ENCODE data around the gene EP400.

DNA sequence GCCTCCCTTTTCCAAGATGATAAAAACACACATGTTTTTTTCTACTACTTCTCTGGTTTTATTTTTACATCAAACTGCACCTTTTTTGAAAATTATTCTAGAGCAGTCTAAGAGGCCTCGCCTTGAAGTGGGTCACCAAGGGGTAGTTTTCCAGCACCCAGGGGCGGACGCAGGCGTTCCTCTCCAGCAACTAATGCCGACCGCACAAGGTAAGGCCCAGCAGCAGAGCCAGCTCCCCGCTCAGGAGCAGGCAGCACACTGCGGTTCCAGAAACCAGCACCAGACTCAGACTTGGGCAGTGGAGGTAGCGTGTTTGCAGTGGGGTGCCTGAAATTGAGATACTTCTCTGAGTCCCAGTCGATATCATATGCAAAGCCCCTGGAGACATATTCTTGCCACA, 31.6 kb downstream of the EP400 start:
- TF ChIP-seq, protein P1, sequence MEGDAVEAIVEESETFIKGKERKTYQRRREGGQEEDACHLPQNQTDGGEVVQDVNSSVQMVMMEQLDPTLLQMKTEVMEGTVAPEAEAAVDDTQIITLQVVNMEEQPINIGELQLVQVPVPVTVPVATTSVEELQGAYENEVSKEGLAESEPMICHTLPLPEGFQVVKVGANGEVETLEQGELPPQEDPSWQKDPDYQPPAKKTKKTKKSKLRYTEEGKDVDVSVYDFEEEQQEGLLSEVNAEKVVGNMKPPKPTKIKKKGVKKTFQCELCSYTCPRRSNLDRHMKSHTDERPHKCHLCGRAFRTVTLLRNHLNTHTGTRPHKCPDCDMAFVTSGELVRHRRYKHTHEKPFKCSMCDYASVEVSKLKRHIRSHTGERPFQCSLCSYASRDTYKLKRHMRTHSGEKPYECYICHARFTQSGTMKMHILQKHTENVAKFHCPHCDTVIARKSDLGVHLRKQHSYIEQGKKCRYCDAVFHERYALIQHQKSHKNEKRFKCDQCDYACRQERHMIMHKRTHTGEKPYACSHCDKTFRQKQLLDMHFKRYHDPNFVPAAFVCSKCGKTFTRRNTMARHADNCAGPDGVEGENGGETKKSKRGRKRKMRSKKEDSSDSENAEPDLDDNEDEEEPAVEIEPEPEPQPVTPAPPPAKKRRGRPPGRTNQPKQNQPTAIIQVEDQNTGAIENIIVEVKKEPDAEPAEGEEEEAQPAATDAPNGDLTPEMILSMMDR (IDR thresholded peaks at IDR 0.05; ENCODE audit: low read depth, low read length, poor library complexity, severe bottlenecking) = no peak
- TF ChIP-seq EZH2phosphoT487 (IDR thresholded peaks at IDR 0.05; ENCODE audit: borderline replicate concordance, low read length) = no peak
